IPS-18c (cell line): ENCODE measurements around the gene GSN.

ENCODE experiments used
- H3K4me3 ChIP-seq: 2 replicates; pipeline ENCODE4 v1.7.0; 2013; ENCODE audit warnings: low read depth, mild to moderate bottlenecking, low read length, moderate library complexity; ENCODE audit not compliant: insufficient read depth
- H3K9me3 ChIP-seq: one replicate; pipeline ENCODE4 v1.6.1; 2013; ENCODE audit warnings: mild to moderate bottlenecking, low read length, moderate library complexity; ENCODE audit not compliant: control insufficient read depth, insufficient read depth

GSN gene

DNA sequence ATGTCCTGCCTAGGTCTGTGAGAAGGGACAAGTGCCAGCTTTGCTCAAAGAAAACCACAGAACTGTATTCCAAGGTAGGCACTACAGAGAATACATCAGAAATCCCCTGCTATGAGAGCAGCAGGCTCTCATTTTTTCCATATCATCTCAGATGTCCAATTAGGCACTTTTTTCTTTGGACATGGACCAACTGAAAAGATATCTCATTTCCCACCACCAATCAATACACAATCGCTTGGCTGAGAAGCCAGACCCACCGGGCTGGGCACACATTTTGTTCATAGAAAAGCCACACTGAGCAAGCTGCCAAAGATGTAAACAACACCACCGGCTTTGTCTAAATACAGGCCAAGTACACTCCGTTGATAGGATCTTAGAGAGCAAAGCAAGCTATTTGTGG lies 76.2 kb downstream of the GSN start:
- H3K9me3 ChIP-seq = no peaks in the 10 kb centered on the region

DNA sequence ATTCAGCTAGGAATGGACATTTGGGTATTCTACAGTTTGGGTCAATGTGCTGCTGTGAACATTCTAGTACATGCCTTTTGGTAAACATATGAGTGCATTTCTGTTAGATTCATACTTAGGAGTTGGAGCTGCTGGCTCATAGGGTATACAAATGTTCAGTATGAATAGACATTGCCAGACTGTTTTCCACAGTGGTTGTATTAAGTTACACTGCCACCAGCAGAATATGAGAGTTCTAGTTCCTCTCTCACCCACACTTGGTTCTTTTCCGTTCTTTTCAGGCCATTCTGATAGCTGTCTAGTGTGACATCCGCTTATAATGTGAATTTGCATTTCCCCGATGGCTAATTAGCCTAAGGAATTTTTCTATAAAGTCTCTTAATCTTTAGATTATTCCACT lies 77.1 kb downstream of the GSN start:
- H3K9me3 ChIP-seq = no peaks in the 10 kb centered on the region
- H3K4me3 ChIP-seq = no peak overlapping the region

More for the DNA sequence above, 76.2 kb downstream of the GSN start:
- H3K4me3 ChIP-seq = no peak overlapping the region

DNA sequence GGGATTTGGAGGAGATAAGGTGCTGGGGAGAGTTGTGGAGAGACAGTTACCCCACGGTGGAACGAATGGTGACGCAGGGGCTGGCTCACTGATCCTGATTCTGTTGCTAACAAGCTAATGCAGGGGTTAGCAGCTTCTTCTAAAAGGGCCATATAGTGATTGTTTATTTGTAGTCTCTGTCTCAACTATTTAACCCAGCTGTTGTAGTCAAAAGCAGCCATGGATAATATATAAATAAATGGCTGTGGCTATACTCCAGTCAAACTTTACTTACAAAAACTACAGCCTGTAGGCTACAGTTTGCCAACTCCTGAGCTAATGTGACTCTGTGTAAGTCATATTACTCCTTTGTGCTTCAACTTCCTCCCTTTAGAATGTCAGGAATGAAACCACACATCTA lies 80.3 kb downstream of the GSN start:
- Histone ChIP-seq H3K9me3 (no peaks in the 10 kb centered on the region), H3K4me3 (no peak overlapping the region)

DNA sequence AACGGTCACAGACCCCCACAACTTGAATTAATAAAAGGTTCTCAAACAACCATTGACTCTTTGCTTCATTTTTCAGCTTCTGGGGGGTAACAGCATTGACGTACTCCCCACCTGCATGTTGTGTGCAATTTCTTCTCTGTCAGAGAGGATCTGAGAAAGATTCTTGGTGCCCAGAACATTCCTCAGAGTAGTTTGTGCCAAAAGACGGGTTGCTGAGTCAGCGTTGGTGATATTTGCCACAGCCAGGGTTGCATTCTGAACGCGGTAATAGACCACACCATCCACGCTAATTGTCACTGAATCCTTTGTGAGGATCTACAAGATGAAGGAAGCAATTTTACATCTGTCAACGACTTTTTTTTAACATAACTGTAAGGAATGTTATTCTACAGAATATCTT lies 81.0 kb downstream of the GSN start:
- Histone ChIP-seq H3K4me3 (no peak overlapping the region), H3K9me3 (no peaks in the 10 kb centered on the region)

DNA sequence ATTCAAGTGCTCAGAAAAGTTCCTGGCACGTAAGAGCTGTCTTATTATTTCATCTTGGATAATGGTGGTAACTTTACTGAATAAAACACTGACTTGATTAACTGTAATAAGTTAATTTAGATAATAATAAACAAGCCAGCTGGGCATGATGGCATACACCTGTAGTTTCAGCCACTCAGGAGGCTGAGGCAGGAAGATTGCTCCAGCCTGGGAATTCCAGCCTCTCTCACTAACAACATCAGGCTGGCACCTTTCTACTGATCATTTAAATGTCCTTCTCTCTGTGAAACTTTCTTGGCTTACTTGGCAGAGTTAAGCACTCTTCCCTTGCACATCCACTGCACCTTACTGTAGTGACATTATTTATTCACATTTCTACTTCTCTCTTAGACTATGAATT lies 82.1 kb downstream of the GSN start:
- H3K4me3 ChIP-seq = no peak overlapping the region
- no peaks in the 10 kb centered on the region for H3K9me3 ChIP-seq

DNA sequence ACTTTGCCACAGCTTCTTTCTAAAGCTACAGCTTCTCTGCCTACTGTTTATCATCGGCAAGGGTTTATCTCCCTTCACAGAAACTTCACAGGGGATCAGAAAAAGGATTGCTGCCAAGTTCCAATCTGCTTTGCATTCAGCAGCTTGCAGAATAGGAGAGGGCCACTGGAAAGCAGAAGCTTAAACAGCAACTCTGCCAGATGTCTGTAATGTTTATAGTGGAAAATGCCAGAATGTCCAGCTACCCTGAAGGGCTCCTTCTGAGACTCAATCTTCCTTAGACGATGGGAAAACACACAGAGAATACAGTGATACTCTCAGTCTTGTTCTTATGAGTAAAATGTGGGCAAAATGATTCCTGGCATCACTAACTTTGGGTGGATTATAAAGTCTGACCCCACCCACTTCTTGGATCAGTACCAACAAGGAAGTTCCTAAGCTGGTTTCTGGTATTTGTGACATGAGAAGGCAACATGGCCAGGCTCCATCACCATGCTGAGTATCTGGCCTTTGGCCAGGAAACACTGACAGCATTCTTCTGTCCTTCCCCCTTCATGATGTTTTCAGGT lies 83.1 kb downstream of the GSN start:
- no peaks in the 10 kb centered on the region for H3K9me3 ChIP-seq
- H3K4me3 ChIP-seq = no peak overlapping the region

DNA sequence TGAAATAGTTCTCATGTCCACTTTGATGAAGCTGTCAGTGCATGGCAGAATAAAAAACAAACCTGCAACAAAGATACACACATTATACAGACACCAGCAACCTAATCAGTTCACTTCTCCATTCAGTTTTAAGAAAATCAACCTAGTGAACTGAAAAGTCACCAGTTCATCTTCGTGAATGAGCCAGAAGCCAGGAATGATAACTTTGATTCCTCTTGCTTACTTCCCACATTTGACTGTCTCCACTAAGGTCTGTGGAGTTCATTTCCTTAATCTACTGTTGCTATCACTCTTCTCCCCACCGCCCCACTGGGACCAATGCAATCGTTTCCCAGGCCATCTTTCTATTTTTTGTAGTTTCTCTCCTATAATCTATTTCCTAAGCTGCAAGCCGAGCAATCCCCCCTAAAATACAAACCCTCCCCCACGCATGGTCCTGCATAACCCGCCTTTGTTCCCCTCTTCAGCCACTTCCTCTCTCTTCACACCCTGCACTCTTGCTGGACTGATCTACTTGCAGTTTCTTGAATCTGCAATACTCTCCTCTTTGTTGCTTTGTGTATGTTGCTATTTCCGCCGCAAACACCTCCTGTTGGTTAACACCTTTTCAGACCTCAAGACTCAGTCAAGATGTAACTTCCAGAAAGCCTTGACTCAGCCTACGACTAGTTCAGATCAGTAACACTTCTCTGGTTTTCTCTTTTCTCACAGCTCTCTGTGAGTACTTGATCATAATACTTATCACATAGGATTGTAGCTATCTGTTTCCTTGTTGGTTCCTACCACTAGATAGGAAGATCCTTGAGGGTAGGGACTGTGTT lies 85.5 kb downstream of the GSN start:
- Histone ChIP-seq H3K4me3 (no peak overlapping the region), H3K9me3 (no peaks in the 10 kb centered on the region)

DNA sequence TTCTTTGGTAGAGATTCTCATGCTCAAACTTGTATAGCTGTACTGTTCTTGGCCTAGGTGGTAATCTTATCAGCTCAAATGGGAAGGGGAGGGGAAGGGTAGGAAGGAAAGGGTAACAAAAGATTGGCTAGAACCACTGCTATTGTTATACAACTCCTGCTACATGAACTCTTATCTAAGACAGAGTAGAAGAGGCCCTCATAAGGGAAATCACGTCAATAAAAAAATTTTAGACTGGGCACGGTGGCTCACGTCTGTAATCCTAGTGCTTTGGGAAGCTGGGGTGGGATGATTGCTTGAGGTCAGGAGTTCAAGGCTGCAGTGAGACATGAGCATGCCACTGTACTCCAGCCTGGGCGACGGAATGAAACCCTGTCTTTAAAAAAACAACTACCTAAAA lies 86.2 kb downstream of the GSN start:
- H3K4me3 ChIP-seq = no peak overlapping the region
- no peaks in the 10 kb centered on the region for H3K9me3 ChIP-seq

DNA sequence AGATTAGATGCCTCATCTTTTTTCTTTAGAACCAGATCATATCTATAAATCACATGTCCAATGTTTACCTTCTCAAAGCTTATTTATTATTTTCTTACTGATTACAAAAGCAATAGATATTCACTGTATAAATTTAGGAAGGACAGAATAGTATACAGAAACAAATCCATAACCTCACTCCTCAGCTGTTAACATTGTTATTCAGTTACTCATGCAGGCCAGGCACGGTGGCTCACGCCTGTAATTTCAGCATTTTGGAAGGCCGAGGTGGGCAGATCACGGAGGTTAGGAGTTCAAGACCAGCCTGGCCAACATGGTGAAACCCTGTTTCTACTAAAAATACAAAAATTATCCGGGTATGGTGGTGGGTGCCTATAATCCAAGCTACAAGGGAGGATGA lies 86.8 kb downstream of the GSN start:
- Histone ChIP-seq H3K9me3 (no peaks in the 10 kb centered on the region), H3K4me3 (no peak overlapping the region)

DNA sequence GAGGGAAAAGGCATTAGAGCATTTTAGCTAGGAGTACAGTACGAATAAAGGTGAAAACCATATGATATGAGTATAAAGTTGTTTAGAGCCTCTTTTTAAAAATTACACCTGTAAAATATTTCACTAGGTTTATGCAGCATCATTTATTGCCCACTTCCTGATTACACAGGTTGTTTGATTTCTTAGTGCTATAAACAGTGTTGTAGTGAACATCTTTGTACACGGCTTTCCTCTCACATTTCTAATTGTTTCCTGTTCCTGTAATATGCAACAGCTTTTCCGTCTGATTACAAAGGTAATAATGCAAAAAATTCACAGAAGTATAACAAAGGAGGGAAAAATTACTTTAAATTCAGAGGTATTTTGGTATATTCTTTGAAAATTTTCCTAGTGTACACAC lies 89.0 kb downstream of the GSN start:
- Histone ChIP-seq H3K4me3 (no peak overlapping the region), H3K9me3 (no peaks in the 10 kb centered on the region)

DNA sequence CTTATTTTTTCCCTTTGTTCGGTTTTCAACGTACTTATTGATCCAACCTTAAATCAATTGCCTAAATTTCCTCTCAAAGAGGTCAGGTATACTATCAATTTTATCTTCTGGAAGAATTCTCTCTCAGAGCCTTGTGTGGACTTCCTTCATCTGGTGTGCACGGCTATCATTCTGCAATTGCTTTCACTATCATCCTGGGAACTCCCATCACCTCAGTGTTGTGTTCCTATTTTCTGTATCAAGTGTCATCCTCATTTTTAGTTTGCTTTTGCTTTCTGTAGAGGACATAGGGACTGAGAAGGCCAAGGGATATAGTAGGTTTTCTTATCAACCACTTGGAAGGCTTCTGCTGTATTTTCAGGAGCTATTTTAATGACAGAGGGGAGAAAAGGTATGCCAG lies 90.8 kb downstream of the GSN start:
- Histone ChIP-seq H3K4me3 (no peak overlapping the region), H3K9me3 (no peaks in the 10 kb centered on the region)

DNA sequence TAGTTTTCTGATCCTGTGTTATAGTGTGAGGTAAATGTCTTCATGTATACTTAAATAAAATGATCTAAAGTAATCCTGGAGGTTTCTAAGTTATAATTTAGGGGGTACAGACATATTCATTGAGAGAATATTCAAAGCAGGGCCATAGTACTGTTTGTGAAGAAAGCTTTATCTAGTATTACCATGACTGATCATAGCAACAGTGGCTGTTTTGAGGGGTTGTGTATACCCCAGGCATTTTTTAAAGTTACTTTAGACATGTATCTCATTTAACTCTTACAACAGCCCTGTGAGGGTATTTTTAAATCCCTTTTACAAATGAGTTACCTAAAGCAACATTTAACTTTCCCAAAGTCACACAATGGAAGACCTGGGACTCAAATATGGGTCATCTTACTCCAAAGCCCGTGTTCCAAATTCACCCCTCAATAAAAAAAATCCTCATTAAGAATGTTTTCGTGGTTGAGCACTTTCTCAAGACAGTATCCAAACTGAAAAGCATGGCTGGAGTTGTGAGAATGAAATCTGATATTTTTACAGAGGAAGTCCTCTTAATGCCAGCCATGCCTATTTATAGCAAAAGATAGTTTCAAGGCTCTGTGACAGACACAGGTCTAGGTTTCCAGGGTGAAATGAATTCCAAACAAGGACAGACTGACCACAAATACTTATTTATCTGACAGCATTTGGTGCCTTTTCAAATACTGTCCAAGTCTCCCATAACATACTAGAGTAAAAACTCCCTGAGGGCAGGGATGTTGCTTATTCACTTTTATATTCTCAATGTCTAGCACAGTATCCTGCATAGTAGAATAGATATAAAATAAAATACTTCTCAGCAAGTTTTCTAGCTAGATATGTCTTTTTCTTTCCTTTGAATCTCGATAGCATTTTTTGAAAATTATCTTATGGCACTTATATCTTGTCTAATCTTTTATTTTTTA lies 91.7 kb downstream of the GSN start:
- H3K4me3 ChIP-seq = no peak overlapping the region

DNA sequence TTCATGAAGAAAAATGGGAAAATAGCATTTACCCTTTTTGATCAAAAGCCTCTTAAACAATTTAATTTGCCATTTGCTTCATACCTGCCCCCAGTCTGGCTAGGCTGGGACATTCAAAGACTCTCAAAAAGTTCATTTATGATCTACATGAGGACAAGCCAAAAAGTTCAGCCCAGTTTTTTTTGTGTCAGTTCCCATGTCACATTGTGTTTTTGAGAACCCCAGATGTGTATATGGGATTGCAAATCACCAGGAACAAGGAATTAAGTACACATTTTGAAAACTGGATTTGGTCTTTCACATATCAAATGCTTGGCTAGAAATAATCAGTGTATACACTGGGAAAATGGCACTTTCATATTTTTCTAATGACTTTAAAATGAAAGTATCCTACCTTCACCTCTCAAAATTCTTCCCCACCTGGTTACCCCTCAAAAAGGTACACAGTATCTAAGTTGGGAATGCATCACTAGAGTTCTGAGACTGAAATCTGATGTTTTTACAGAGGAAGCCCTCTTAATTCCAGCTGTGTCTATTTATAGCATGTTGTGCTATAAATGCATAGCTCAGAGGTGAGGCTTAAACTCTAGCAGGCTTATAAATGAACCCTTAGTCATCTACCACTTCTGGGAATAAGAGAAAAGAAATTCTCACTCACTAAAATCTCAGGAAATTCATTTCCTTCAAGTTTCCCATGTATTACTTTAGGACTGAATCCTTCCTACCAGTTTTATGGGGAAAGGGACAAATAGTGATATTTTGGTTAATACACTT lies 92.8 kb downstream of the GSN start:
- H3K9me3 ChIP-seq = no peaks in the 10 kb centered on the region
- no peak overlapping the region for H3K4me3 ChIP-seq

More for the DNA sequence above, 91.7 kb downstream of the GSN start:
- no peaks in the 10 kb centered on the region for H3K9me3 ChIP-seq

DNA sequence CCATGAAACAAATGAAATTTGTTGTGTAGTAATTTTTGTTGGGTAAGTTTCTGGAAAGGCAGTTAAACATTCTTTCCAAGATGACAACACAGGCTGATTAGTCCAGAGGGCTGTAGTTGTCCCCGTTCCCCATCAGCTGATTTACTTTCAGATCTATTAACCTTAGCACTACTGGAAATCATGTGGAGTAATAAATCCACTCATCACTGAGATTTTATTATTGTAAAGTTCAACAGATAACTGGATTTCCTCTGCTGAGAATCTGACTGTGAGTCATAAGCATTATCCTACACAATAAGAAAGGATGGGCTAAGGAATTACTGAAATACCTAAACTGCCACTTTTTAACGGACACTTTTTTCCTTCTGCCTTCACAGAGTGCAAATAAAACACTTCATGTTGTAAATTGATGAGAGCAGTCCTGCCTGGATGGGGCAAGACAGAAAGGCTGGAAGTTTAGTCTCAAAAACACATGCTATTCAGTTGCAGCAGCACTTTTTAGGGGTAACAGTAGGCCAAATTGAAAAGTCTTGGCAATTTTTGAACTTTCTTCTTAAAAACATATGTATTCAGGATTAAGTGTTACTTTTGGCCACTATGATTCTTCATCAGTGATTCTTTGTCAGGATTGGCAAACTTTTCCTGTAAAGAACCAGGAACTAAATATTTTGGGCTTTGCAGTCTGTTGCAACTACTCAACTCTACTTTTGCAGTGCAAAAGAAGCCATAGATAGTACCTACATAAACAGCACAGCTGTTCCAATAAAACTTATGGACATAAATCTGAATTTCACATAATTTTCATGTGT lies 95.1 kb downstream of the GSN start:
- Histone ChIP-seq H3K9me3 (no peaks in the 10 kb centered on the region), H3K4me3 (no peak overlapping the region)

DNA sequence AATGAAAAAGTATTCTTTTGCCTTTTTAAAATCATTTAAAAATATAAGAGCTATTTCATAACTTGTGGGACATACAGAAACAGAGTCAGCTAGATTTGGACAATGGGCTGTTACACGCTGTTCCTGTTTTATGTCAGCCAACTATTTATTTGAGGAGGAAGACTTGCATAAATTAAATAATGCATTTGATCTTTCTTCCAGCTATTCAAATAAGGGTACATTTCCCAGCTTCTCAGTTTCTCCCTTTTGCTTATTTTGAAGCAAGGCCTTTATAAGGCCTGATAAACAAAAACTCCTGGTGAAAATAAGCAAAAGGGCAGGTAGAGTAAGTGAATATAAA lies 95.6 kb downstream of the GSN start:
- Histone ChIP-seq H3K4me3 (no peak overlapping the region), H3K9me3 (no peaks in the 10 kb centered on the region)

DNA sequence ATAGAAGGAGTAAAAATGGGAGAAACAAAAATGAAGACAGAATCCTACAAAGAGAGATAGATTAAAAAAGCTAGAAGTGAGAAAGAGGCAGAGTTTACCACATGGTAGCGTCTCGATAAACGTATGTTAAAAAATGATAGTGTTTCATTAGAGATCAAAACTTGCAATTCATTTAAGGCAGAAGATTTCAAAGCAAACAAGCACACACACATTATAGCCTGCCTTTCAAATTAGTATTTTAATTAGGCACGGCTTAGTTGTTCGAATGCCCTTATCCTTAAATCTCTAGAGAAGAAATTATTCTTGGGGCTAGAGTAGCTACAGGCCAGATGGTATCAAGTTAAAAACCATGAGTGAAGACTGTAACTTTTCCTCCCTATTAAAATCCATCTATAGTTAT lies 96.1 kb downstream of the GSN start:
- H3K4me3 ChIP-seq = no peak overlapping the region

DNA sequence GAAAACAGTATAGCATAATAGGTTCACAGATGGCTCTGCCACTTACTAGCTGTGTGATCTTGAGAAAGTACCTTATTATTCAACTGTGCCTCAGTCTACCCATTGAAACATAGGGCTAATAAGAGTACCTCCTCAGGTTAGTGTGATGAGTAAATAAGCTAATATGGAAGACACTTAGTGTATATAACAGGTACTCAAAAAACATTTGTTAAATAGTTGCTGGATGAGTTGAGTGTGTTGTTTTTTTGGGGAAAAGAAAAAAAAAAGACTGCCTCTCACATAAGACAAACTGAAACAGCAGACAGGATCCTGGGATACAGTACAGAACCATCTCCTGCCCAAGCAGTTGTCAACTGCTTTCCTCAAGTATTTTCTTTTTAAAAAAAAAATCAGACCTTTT lies 96.9 kb downstream of the GSN start:
- H3K9me3 ChIP-seq = no peaks in the 10 kb centered on the region
- no peak overlapping the region for H3K4me3 ChIP-seq

More for the DNA sequence above, 96.1 kb downstream of the GSN start:
- no peaks in the 10 kb centered on the region for H3K9me3 ChIP-seq
